ENCODE measurements around the gene SUPT3H. TPM values are rescaled to one million over a fixed set of nuclear protein-coding genes. Genes with fewer than 3 reads are reported as not detected.

The SUPT3H gene
- total RNA-seq, 1 experiment from 2014 or later = 7.5 TPM

DNA sequence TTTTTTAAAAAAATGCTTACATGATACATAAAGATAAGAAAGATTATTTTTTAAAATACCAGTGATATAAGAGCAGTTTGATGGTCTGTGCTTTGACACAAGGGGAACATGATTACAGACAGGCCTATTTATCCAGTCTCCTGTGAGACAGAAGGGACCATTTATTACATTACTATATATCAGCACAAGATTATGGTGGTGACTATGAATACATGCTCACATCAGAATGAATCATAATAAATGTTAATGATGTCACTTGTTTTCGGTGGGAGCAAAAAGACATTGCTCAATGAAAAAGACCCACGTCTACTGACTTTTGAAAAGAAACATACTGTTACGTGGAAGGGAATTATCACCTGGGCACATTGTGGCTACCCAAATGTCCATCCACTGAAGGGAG is 535.1 kb downstream of the SUPT3H start:
- DNase-seq (ENCODE audit: low spot score) = no peak

DNA sequence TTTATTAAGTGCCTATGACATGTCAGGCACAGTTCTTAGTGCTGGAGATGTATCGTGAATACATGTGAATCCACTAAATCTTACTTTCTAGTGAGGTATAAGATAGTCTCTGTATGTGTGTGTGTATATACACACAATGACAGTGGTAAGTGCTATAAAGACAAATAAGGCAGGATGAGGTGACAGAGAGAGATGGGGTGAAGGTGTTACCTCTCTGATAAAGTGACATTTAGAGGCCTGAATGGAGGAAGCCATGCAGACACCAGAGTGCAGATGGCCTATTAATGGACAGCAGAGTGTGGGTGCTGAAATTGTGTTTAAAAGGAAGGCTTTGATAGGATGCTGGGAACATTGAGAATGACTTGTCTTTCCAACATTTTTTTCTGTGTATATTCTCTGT is 535.9 kb downstream of the SUPT3H start:
- no peak for DNase-seq (ENCODE audit: low spot score)

DNA sequence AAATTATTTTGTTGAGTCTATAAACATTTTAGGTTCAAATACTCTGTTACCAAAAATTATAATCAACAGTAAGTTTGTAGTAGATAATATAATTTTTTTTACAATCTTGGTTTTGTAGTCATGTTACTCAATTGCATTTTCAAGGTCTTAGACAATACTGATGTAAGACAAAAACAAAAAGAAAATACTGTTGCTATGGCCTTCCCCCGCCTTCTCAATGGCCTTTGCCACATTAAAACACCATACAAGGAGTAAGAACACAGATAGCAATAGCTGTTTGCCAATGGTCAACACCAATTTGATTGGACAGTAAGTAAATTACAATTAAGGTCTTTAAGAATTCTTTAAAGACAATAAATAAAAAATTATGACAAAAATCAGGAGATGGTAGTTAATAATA is 540.0 kb downstream of the SUPT3H start:
- DNase-seq (ENCODE audit: low spot score) = no peak

DNA sequence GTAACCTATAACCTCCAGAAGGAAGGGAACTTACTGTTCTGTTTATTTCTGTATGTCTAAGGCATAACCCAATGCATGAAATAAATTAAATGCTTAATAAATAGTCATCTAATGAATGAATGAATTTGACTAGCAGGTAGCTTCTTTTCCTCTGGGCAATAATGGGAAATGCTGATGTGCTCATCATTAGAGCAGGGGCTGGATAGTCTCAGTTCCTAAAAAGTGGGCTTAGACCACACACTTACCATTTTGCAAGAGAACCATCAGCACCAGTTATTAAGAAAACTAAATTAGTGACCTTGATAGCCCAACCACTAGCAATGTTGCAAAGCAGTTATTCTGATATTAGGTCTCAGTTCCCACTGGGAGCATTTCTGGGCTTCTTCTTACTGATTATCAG is 540.5 kb downstream of the SUPT3H start:
- DNase-seq (ENCODE audit: low spot score) = no peak

DNA sequence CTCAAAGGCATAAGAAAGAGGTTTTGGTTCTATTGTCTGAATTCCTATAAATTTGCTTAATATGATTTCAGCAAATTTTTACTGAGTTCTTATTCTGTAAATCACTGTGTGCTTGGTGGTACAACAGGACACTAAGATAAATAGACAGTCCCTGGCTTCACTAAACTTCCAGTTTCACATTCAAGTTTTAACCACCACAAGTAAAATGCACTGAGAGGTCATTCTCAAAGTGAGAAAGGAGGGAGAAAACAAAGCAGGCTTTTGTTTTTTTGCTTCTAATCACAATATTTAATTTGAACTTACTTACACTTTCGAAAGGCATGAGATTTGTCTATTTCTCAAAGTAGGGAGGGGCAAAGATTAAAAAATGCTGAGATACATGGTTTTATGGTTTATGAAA is 544.5 kb downstream of the SUPT3H start:
- no peak for DNase-seq (ENCODE audit: low spot score)

DNA sequence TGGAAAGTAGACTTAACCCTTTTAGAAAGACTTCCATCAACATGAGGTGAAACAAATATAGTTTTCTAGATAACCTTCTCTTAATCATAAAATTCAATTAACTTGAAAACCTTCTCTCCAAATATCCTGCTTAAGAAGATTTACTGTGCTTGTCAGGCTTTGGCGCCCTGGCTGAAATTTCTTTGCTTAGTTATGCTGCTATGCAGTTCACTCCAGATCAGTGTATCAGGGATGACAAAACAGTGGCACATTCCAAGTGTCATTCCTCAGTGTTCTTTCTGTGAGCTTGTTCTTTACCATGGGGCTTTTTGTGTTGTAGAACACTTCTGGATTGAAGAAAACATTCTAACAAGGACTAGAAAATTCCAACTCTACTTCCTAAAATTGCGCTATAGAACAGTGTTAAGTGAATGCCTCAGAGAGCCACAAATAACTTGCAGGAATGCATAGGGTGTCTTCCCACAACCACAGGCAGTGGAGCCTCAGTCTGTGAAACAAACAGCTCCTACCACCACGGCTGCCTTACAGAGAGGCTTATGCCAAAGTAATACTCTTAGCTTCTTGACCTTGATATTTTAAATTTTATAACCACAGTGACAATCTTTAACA is 546.6 kb downstream of the SUPT3H start:
- DNase-seq (ENCODE audit: low spot score) = no peak

DNA sequence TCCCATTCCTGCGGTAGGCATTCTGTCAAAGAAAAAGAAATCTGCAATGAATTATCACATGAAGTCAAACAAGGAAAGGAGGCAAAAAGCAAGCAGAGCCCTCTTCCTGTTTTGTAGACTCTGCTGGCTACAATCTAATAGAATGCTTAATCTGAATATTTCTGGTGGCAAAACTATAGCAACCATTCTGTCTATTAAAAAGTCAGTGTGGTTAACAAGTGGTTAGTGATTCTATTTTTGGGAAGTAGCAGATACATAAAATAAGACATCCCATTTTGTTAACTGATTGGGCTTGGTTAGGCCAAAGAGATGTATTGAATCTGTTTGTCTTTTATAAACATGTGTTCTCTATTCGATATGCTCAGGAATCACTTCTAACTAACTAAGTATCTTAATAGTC is 547.9 kb downstream of the SUPT3H start:
- DNase-seq (ENCODE audit: low spot score) = no peak

DNA sequence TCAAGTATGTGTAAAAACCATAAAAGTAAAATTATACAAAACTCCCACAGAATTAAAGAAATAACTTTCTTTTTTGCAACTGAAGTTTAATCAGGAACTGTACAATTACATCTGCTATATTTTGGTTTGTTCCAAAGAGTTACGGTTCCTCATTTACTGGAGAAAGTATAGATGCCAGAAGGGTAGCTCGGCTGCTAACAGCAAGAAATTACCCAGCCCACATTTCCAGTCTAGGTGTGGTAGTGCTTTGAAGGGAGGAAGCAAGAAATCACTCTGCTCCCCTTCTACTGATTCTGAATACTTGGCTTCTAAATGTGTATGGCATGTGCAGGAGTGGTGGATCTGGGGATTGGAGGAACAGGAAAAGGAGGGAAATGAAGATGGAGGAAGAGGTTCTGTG is 549.0 kb downstream of the SUPT3H start:
- no peak for DNase-seq (ENCODE audit: low spot score)

DNA sequence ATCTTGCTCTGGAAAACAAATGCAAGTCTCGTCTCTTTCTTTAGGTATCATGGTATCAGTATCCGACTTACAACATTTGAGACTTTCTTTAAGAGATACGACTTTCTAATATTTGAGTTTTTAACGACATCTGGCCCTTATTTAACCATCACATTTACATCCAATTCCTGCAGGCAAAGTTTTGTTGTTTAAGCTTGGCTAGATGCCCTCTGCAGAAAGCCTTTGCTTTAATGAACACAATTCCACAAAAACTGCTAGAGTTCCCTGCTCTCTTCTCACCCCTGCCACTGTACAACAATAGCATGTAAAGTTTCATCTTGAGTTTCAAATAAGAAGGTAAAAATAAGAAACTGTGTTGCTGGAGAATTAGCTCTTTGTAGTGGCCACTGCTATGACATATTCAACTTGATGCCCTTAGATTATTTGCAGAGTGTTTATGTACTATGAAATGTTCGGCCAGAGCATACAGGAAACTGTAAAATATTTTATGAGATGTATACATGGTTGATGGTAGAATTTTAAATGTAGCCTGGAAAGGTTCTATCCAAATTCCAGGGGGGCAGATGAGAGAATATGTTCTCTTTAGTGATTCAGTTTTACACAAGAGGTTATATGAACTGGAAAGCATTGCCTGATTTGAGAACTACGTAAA is 551.6 kb downstream of the SUPT3H start:
- DNase-seq (ENCODE audit: low spot score) = no peak

DNA sequence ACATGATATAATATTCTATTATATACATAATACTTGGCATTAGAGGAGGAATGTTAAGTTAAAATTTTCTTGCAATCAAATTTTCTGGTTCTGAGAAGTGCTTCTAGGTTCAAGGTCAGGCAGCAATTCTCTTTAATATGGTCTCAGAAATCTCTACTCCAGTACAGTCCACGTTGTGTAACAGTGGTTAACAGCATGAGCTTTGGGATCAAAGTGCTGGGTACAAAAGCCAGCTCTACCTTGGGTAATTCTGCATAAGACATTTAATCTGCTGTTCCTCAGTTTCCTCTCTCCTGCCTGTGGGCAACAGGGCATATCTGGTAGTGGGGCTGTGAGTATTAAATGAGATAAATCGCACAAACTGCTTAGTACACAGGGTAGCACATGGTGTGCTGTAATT is 552.5 kb downstream of the SUPT3H start:
- DNase-seq (ENCODE audit: low spot score) = no peak

DNA sequence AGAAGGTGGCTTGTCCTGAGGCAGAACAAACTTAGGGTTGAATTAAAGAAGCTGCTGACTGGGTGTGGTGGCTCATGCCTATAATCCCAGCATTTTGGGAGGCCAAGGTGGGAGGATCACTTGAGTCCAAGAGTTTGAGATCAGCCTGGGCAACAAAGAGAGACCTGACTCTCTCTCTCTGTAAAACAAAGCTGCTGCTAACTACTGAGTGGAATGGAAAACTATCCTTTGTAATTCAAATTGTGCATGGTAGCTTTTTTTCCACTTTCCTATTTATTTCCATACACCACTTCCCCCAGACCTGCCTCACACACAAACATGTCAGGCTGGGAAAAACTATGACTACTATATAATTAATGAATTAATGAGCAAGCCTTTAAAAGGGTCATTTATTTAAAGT is 553.2 kb downstream of the SUPT3H start:
- DNase-seq (ENCODE audit: low spot score) = no peak

DNA sequence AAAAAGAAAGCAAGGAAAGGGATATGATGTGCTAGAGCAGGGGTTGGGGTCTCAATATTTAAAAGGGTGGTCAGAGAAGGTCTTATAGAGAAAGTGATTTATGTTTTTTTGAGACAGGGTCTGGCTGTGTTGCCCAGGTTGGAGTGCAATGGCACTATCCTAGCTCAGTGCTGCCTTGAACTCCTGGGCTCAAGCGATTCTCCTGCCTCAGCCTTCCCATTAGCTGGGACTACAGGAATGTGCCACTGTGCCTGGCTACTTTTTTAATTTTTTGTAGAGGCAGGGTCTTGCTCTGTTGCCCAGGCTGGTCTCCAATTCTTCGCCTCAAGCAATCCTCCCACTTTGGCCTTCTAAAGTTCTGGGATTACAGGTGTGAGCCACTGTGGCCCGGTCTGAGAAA is 557.0 kb downstream of the SUPT3H start:
- no peak for DNase-seq (ENCODE audit: low spot score)

DNA sequence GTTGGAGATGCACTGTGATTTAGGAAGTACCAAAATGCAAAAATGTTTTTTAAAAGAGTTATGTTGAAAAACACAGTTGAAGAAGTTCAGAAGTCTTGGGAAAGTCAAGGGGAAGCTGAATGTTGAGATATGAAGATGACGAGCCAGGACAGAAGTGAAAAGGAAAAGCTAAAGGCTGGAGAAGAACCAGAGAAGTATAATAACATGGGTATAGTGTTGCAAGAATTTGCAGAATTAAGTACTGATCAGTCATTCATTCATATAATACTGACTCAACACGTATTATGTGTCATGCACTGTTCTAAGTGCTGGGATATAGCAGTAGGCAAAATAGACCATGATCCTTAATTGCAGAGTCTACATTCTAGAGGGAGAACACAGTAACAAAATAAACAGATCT is 557.4 kb downstream of the SUPT3H start:
- DNase-seq (ENCODE audit: low spot score) = no peak

DNA sequence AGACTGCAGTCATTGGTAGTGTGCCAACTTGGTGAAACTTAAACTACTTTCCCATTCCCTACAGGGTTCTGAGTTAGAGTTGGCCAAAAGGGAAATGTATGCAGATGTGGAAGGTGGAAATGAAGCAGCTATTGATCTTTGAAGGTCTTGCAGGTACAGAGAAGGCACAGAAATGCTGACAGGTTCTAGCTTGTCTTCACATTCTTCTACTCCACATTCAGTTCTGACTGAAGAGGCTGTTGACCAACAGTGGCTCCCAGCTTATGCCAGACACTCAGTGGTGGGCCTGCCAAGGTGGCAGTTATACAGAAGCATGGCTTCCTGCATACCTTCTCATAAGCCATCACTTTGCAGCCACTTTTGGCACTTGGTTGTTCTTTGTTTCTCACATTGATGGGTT is 566.3 kb downstream of the SUPT3H start:
- DNase-seq (ENCODE audit: low spot score) = no peak

DNA sequence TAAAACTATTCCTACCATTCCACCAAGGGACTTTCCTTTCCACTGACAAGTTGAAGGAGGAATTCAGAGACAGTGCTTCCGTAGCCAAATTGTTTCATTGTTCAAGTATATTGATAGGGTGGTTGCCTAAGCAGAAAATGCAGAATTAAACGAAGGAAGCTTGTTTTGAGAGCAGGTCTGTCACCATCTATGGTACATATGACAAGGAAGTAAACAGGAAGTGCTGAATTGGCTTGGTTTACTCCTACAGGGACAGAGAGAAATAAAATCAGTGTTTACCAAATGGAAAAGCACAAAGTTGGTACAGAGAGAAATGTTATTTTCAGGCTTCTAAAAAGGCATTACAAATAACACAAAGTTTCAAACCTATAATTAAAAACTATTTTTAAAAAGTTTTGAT is 568.5 kb downstream of the SUPT3H start:
- no peak for DNase-seq (ENCODE audit: low spot score)

DNA sequence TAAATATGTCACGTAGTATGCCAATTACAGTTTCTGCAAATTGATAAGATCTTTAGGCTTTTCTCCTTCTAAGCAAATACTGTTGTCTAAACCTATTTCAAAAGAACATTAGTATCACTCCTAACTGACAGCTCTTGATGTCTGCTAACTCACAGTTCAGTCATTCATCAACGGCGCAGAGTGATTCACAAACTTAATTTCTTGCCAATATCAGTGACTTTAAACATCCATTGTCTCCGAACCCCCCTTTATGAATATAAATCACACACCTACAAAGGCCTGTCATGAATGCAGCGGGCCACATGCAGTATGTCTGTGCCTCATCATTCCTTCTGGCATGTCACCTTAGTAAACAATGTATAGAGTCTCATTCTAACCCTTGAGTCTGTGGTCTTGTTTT is 569.6 kb downstream of the SUPT3H start:
- no peak for DNase-seq (ENCODE audit: low spot score)

DNA sequence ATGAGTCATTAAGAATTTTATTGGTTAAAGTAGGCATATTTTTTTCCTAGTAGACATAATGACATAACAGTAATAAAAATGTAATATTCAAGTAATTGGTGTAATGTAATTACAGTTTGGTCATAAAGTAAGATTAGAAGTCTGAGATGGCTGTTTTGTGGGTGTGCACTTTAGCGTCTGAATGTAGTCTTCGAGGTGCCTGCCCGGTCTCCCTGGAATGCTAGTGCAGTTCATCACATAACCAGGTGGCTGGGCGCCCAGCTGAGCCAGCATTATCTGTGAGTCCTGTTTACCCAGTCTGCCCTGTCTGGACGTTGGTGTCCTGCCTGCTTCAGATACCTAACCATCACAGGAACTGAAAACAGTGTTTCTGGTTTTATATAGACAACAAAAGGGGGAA is 571.1 kb downstream of the SUPT3H start:
- no peak for DNase-seq (ENCODE audit: low spot score)

DNA sequence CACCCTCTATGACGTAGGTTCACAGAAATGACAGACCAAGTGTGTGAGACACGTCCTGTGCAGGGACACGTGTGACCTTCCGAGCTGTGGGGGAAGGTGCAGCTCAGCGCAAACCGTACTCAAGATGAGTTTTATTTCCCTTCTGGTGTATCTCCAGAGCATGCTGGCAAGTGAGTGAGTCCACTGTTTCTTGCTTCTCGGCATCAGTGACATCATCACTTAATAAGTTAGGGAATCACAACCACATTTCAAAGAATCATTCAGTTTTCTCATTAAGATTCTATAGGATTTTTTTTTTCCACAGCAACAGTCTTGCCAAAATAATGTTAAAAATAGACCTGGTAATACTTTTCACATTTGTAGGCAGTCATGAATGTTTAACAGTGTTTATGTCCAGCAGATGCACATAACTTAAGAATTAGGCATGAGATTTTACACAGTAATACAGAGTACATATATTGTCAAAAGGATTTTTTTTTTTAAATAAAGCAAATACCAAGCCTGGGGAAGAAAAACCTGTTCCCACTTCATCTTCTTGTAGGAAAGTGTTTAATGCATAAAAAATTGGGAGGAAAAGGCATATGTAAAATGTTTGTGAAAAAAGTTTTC is 572.4 kb downstream of the SUPT3H start:
- no peak for DNase-seq (ENCODE audit: low spot score)

DNA sequence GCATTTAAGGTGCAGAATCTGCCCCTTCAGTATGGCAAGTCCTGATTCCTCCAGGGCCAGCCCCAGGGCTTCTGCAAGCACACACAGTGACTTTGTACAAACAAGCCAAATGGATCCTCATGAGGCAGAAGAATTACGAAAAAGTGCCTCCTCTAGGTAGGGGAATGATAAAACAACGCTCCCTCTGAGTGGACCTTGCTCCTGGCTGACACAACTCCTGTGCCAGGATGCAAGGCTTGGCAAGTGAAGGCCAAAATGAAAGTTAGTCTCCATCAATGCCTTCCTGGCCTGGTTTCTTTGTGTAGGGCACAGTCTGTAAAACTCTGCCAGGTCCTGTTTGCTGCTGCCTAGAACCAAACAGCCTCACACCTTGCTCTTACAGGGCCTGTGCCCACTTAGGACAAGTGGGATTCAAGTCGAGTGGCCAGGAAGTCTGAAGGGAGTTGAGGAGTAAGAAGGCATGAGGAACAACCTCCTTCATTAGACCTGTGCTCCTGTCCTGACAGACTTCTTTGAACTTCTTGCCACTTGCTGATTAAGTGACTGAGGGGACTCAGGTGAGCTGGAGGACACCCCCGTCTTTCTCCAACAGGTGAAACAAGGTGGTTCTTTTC is 573.1 kb downstream of the SUPT3H start:
- no peak for DNase-seq (ENCODE audit: low spot score)

DNA sequence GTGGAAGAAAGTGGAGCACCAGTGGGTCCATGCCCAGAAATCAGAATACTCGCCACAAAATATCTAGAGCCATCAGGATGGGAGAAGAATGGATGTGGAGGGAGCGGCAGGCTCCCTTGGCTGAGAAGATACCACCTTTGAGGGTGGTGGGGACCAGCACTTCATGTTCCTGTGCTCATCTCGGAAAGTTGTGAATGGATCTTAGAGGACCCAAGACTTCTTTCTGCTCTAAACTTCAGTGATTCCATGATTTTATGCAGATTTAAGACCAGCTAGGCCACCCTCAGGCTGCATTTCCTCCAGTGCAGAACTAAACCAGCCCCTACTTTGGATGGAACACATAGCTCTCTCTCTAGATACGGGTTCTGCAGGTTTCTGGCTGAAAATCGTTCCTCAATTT is 573.7 kb downstream of the SUPT3H start:
- no peak for DNase-seq (ENCODE audit: low spot score)

DNA sequence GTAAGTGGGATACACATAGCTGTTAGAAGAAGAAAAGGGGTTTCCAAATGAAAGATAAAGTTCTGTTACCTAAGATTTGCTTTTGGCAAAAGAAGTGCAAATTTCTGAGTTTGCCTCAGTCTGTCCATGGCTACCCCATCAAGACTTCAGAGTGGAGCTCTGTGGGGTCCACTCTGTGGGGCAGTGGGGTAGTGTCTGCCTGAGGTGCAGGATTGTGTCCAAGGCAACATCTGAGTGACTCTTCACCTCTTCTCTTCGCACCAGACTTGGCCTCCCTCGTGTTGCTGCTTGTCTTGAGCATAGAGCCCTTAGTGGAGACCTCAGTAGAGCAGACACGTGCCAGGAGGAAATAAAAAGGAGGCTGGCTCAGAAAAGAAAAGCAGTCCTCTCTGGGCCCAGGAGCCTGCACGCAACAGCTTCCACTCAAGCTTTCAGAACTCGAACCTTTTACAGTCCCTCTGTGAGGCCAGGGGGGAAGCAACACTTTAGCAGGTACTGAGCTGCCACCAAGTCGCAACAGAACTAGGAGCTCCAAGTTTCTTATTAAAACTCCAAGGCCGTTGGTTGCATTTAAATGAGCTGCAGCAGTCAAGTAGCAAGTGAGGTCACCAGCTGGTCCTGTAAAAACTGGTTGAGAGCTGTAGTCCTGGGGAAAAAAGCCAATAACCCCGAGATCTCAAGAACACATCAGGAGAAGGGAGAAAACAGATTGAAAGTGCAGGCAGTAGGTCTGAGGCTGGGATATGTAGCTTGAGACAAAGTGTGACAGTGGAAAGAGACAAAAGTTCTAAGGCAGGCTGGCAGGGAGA is 576.7 kb downstream of the SUPT3H start:
- DNase-seq (ENCODE audit: low spot score) = no peak

DNA sequence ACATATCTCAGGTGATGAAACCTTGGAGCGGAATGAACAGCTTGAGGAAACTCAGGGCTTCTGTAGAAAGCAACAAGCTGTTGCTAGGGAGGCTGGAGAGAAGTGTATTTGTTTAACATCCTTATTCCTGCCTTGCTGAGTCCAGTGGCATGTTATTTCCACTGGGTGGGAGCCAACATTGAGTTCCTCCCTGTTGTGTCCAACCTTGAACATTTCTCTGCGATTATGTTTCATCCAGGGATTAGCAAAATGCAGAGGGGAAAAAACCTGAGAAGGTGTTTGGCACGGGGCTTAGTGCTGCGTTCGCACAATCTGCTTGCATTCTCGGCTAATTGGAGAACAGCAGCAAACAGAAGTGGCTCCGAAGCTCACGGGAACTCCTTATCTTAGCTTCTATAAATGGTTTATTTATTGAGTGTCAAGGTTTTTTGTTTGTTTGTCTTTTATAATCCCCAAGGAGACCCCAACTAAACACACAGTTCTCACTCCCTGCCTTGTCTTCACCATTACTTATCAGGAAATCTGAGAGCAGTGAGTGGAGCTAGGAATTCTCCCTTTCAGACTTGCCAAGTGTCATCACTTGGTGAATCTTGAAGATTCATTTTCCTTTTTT is 577.5 kb downstream of the SUPT3H start:
- DNase-seq (ENCODE audit: low spot score) = peak; percentile 64
